HepG2 (cell line): ENCODE data around the gene ACAT2. TPM values are rescaled to one million over a fixed set of nuclear protein-coding genes. Genes with fewer than 3 reads are reported as not detected.

Experiments used
- DR1 ChIP-seq: sonication (generic); formaldehyde crosslinking; IDR thresholded peaks from 2 replicates; pipeline ENCODE4 v1.8.0; 2021; ENCODE audit warnings: mild to moderate bottlenecking, missing genetic modification reagents, inconsistent platforms
- IKZF5 ChIP-seq: IDR thresholded peaks from 2 replicates; pipeline ENCODE4 v1.6.1; 2018; ENCODE audit warnings: missing genetic modification reagents, mild to moderate bottlenecking, missing compliant biosample characterization
- IRF1 ChIP-seq: sonication (generic); formaldehyde crosslinking; IDR thresholded peaks from 2 replicates; pipeline ENCODE4 v1.4.0; 2020; ENCODE audit warnings: low read depth, mild to moderate bottlenecking, missing genetic modification reagents
- IRX3 ChIP-seq: sonication (generic); formaldehyde crosslinking; IDR thresholded peaks from 2 replicates; pipeline ENCODE4 v1.8.1; 2023; ENCODE audit warnings: mild to moderate bottlenecking, low read depth, missing genetic modification reagents, borderline replicate concordance
- MBNL3 ChIP-seq: fragments of 250-450 bp; sonication (Bioruptor Pico); conservative IDR thresholded peaks from 2 replicates; pipeline ENCODE4 v1.8.0; 2022; ENCODE audit warnings: mild to moderate bottlenecking, inconsistent platforms
- PBX2 ChIP-seq: IDR thresholded peaks from 2 replicates; pipeline ENCODE4 v1.6.1; 2016; ENCODE audit warnings: control low read depth
- POGK ChIP-seq: sonication (generic); formaldehyde crosslinking; conservative IDR thresholded peaks from 2 replicates; pipeline ENCODE4 v1.8.0; 2022; ENCODE audit warnings: mild to moderate bottlenecking, moderate library complexity, missing genetic modification reagents
- PPARG ChIP-seq: conservative IDR thresholded peaks from 2 replicates; pipeline ENCODE4 v1.6.1; 2016; ENCODE audit warnings: missing biosample characterization, missing genetic modification reagents
- PRDM4 ChIP-seq: sonication (generic); formaldehyde crosslinking; IDR thresholded peaks from 2 replicates; pipeline ENCODE4 v1.9.0; 2021; ENCODE audit warnings: missing genetic modification reagents, borderline replicate concordance
- RCOR2 ChIP-seq: IDR thresholded peaks from 2 replicates; pipeline ENCODE4 v1.6.1; 2016; ENCODE audit warnings: missing biosample characterization, missing genetic modification reagents
- RNF2 ChIP-seq: fragments of 450-650 bp; conservative IDR thresholded peaks from 2 replicates; pipeline ENCODE4 v1.6.1; 2016; ENCODE audit warnings: low read depth
- SNAI1 ChIP-seq: sonication (generic); formaldehyde crosslinking; IDR thresholded peaks from 2 replicates; pipeline ENCODE4 v1.5.0; 2020; ENCODE audit warnings: mild to moderate bottlenecking, missing genetic modification reagents, borderline replicate concordance
- ZBTB37 ChIP-seq: sonication (generic); formaldehyde crosslinking; IDR thresholded peaks from 2 replicates; pipeline ENCODE4 v1.4.0; 2020; ENCODE audit warnings: mild to moderate bottlenecking, missing genetic modification reagents
- ZNF296 ChIP-seq: sonication (generic); formaldehyde crosslinking; conservative IDR thresholded peaks from 2 replicates; pipeline ENCODE4 v1.5.0; 2020; ENCODE audit warnings: mild to moderate bottlenecking, missing genetic modification reagents
- ZNF574 ChIP-seq: sonication (generic); formaldehyde crosslinking; IDR thresholded peaks from 2 replicates; pipeline ENCODE4 v1.4.0; 2020; ENCODE audit warnings: missing genetic modification reagents
- ZSCAN12 ChIP-seq: sonication (generic); formaldehyde crosslinking; IDR thresholded peaks from 2 replicates; pipeline ENCODE4 v1.9.0; 2021; ENCODE audit warnings: mild to moderate bottlenecking, missing genetic modification reagents
- polyA plus RNA-seq, 8 experiments: library from polyadenylated mRNA; depleted of rRNA in 3 of 8; stranded (reverse) in 7 of 8; unstranded in 1 of 8; fragments of >200 nt; fragmentation: Illumina TruSeq in 4 of 8; extraction: Trizol in 4 of 8; gene quantifications; 2 replicates each; pipeline versions ENCODE4 v1.2.1 to v1.2.3, GENCODE V29; 2011 to 2016; ENCODE audit warnings: low read depth in 4 of 8, missing spikeins in 1 of 8, mixed read lengths in 1 of 8; ENCODE audit not compliant: insufficient read depth in 1 of 8
- total RNA-seq, 5 experiments: library from RNA; depleted of rRNA; stranded (reverse); fragments of >200 nt; fragmentation: Illumina TruSeq; extraction: Trizol; gene quantifications; 2 replicates each; pipeline ENCODE4 v1.2.3, GENCODE V29; 2016; ENCODE audit warnings: low read depth in 1 of 5

ACAT2 gene
- total and polyA plus RNA-seq, 2 of the 13 experiments (the other 11 are each of a cell fraction or from before 2014, with no cell fraction given) = 121 to 534 TPM

GRCh38 chr6:159726918-159727716 is 34.7 kb upstream of the ACAT2 start, which contains the start of gene WTAP (continued):
- TF ChIP-seq POGK (CRISPR knock-in tag) (peak; percentile 98), IKZF5 (CRISPR knock-in tag) (peak; percentile 98), MBNL3 (CRISPR knock-in tag) (0 out of 2 replicates have a peak, but pooled peaks have one; percentile 84), ZSCAN12 (CRISPR knock-in tag) (peak; percentile 96; the same call in 1 of the 2 replicates), IRF1 (CRISPR knock-in tag) (peak; percentile 54; the same call in 1 of the 2 replicates), DR1 (peak; percentile 93), ZNF296 (CRISPR knock-in tag) (no peak), RCOR2 (peak; percentile 80), ZBTB37 (CRISPR knock-in tag) (no peak; the same call in 1 of the 2 replicates), ZNF574 (CRISPR knock-in tag) (peak; percentile 96), PPARG (peak; percentile 72), PRDM4 (no peak), RNF2 (peak; percentile 100), IRX3 (CRISPR knock-in tag) (peak; percentile 91), PBX2 (CRISPR knock-in tag) (no peak), SNAI1 (peak; percentile 99; the same call in 1 of the 2 replicates)
